ENCODE measurements around the gene REEP5.

Gene REEP5

DNA sequence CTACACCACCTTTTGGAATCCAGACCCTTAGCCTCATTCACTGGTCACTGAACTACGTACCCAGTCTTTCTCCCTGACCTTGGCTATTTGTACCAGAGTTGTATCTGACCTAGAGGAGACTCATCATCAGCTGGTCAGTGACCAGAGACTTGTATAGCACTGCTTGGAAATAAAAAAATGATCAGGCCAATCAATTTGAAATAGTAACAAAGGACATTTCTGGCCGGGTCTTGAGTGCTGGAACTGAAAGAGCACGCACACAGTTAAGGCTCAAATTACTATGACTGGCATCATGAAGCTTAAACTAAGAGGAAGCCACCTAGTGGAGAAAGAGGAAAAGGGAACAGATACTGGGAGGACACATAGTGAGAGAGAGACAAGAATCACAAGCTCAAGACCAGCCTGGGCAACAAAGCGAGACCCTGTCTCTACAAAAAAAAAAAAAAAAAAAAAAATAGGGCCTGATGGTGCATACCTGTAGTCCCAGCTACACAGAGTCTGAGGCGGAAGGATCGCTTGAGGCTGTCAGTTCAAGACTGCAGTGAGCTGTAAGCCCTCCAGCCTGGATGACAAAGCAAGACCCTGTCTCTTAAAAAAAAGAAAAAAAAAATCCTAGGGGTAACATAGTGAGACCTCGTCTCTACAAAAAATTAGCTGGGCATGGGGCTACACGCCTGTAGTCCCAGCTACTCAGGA is 73.8 kb downstream of the REEP5 start:
- no peak for DNase-seq (ENCODE audit: low read depth in 1 of 2, low spot score in 1 of 2)

DNA sequence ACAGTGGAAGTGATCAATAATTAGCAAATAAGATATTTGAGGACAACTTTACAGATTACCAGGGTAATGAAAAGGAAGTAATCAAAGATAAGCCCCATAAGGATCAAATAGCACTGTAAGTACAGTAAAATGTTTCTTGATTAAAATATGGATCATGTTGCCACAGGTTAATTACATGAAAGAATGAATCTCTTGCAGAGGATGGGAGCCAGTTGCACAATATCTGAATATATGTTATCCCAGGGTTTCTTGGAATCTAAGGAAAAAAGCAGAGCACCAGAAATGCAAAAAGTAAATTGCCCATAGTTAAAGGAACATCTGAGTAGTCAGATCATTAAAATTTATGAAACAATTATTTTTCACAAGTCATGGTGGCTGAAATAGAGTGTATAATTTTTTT is 74.7 kb downstream of the REEP5 start:
- DNase-seq (ENCODE audit: low read depth in 1 of 2, low spot score in 1 of 2) = no peak

DNA sequence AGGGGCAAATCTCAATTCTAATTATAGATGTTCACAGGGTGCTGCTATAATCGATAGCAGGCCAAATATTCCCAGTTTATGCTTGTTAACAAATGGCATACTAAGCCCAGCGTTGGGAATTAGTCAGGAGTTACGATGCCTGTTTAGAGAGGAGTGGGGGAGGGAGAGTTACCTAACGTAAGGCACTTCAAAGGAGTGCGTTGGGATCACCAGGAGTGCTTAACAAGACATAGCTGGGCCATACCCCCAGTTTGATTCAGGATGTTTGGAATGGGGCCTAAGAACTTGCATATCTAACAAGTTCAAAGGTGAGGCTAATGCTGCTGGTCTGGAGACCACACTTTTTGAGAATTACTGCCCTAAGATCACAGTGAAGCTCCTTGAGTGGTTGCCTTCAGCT is 75.5 kb downstream of the REEP5 start:
- no peak for DNase-seq (ENCODE audit: low read depth in 1 of 2, low spot score in 1 of 2)

DNA sequence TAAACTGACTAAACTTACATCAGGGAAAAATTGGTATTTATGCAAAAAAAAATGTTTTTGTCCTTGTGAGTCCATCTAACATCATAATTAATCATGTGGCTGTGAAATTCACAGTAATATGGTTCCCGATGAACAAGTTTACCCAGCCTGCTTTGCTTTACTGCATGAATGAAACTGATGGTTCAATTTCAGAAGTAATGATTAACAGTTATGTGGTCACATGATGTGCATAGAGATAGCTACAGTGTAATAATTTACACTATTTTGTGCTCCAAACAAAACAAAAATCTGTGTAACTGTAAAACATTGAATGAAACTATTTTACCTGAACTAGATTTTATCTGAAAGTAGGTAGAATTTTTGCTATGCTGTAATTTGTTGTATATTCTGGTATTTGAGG is 77.5 kb downstream of the REEP5 start:
- DNase-seq (ENCODE audit: low read depth in 1 of 2, low spot score in 1 of 2) = no peak

DNA sequence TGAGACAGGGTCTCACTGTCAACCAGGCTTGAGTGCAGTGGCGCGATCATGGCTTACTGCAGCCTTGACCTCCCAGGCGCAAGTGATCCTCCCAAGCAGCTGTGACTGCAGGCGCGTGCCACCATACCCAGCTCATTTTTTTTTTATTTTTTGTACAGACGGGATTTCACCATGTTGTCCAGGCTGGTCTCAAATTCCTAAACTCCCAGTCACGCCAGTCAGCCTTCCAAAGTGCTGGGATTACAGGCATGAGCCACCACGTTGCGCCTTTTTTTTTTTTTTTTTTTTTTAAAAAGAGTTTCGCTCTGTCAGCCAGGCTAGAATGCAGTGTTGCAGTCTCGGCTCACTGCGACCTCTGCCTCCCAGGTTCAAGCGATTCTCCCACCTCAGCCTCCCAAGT is 88.1 kb downstream of the REEP5 start:
- DNase-seq (ENCODE audit: low read depth in 1 of 2, low spot score in 1 of 2) = no peak

DNA sequence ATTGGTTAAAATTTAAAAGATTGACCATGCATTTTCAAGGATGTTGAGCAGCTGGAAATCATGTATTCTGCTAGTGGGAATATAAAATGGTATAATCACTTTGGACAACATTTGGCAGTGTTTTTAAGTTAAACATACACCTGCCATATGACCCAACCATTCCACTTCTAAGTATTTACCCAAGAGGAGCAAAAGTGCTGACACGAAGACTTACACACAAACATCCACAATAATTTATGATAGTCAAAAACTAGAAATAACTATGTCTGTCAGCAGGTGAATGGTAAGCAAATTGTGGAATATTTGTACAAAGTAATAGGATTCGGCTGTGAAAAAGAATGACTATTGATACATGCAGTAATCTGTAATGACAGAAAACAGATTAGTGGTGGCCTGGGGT is 91.6 kb downstream of the REEP5 start:
- DNase-seq (ENCODE audit: low read depth in 1 of 2, low spot score in 1 of 2) = no peak
